Measurements from ENCODE around the gene CAND2.
"Not testable (repeated sequence)": the region's sequence is repeated elsewhere in the genome, so short reads cannot be mapped to it uniquely, and the experiment has no call there.

The CAND2 gene

DNA sequence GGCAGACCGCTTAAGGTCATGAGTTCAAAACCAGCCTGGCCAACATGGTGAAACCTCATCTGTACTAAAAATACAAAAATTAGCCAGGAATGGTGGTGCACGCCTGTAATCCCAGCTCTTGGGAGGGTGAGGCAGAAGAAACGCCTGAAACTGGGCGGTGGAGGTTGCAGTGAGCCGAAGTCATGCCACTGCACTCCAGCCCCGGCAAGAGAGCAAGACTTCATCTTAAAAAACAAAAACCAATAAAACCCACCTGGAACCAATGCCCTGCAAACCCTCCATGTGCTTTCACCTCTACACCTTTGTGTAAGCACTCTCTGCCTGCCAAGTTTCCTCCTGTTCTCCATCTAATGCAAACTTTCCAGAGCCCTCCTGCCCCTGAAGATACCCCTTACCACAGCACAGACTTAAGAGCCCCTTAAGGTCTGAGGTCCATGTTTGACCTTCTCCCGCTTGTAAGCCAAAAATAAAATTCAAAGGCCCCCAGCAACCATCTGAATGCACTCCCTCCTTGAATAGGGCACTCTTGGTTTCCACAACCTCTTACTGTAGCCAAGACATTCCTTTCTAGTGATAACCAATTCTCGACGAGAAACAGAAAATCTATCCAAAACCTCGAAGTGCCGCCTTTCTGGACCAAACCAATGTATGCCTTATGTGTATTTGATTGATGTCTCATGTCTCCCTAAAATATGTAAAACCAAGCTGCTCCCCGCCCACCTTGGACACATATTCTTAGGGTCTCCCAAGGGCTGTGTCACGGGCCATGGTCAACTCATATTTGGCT is 41.9 kb downstream of the CAND2 start:
- Histone ChIP-seq H3K27ac (ENCODE audit: low read depth, low read length) (no peak overlapping the region), H3K9ac (ENCODE audit: low read depth in 1 of 2, low read length in 2 of 2) (no peak overlapping the region), H3K36me3 (ENCODE audit: control insufficient read depth in 1 of 2, insufficient read depth in 2 of 2, low read length in 2 of 2) (peaks cover 43 to 67% of the 10 kb centered on the region in 2 donors)

DNA sequence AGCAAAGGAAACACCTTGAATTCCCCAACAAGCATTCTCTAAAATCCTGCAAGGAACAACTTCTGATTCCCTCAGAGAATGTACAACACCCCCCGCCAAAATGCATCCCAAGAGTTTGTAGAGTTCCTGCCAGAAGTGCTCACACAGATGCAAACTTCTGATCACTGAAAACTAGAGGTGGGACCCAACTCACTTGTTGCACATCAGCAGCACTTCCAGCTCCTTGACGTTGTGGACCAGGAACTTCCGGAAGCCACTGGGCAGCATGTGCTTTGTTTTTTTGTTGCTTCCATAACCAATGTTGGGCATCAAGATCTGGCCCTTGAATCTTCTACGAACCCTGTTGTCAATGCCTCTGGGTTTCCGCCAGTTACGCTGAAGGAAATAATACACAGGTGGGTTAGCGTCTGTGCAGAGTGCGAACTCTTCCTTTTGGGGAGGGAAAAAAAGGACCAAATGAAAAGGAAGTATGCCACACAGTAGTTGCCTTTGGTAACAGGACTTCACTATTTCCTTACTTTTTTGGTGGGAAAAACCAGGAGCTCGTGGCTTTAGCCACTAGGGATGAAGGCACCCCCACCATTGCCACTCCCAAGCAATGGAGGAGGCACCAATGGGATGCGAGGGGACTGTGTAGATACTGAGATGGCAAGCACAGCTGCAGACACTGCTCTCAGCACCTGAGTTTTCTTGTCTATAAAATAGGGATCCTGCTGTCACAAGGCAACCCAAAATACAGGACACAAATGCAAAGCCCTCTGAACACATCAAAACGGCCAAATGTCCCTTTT is 42.9 kb downstream of the CAND2 start:
- H3K27ac ChIP-seq (ENCODE audit: low read depth, low read length), result no peak overlapping the region
- no peaks in the 10 kb centered on the region for H3K9me3 ChIP-seq (ENCODE audit: control insufficient read depth in 1 of 2, low read length in 2 of 2)
- H3K4me3 ChIP-seq (ENCODE audit: low read depth in 1 of 2, low read length in 2 of 2), result peak overlapping the region; percentile 86 to 98
- H3K4me1 ChIP-seq (ENCODE audit: control insufficient read depth in 1 of 2, insufficient read depth in 2 of 2, low read length in 2 of 2), result peaks cover 27 to 37% of the 10 kb centered on the region in 2 donors
- H3K36me3 ChIP-seq (ENCODE audit: control insufficient read depth in 1 of 2, insufficient read depth in 2 of 2, low read length in 2 of 2), result peaks cover 34 to 57% of the 10 kb centered on the region in 2 donors
- peak overlapping the region; percentile 68 to 94 for H3K9ac ChIP-seq (ENCODE audit: low read depth in 1 of 2, low read length in 2 of 2)
- H3K27me3 ChIP-seq (ENCODE audit: control insufficient read depth in 1 of 2, insufficient read depth in 2 of 2, low read length in 2 of 2), result no peaks in the 10 kb centered on the region

More for the DNA sequence above, 41.9 kb downstream of the CAND2 start:
- Histone ChIP-seq H3K4me1 (ENCODE audit: control insufficient read depth in 1 of 2, insufficient read depth in 2 of 2, low read length in 2 of 2) (peaks cover 27 to 37% of the 10 kb centered on the region in 2 donors), H3K27me3 (ENCODE audit: control insufficient read depth in 1 of 2, insufficient read depth in 2 of 2, low read length in 2 of 2) (no peaks in the 10 kb centered on the region), H3K4me3 (ENCODE audit: low read depth in 1 of 2, low read length in 2 of 2) (peak overlapping the region in 1 of 2 donors; percentile 86), H3K9me3 (ENCODE audit: control insufficient read depth in 1 of 2, low read length in 2 of 2) (no peaks in the 10 kb centered on the region)

GRCh38 chr3:12840148-12840547 is 43.7 kb downstream of the CAND2 start:
- peaks cover 26 to 49% of the 10 kb centered on the region in 2 donors for H3K36me3 ChIP-seq (ENCODE audit: control insufficient read depth in 1 of 2, insufficient read depth in 2 of 2, low read length in 2 of 2)
- not testable (repeated sequence) for H3K9me3 ChIP-seq (ENCODE audit: control insufficient read depth in 1 of 2, low read length in 2 of 2); H3K27me3 ChIP-seq (ENCODE audit: control insufficient read depth in 1 of 2, insufficient read depth in 2 of 2, low read length in 2 of 2); H3K27ac ChIP-seq (ENCODE audit: low read depth, low read length)
- peak overlapping the region; percentile 68 to 94 for H3K9ac ChIP-seq (ENCODE audit: low read depth in 1 of 2, low read length in 2 of 2)
- H3K4me1 ChIP-seq (ENCODE audit: control insufficient read depth in 1 of 2, insufficient read depth in 2 of 2, low read length in 2 of 2), result peaks cover 27 to 37% of the 10 kb centered on the region in 2 donors
- peak overlapping the region; percentile 86 to 98 for H3K4me3 ChIP-seq (ENCODE audit: low read depth in 1 of 2, low read length in 2 of 2)

GRCh38 chr3:12840591-12841148 is 44.2 kb downstream of the CAND2 start:
- Histone ChIP-seq H3K9ac (ENCODE audit: low read depth in 1 of 2, low read length in 2 of 2) (peak overlapping the region; percentile 68 to 94), H3K4me1 (ENCODE audit: control insufficient read depth in 1 of 2, insufficient read depth in 2 of 2, low read length in 2 of 2) (peaks cover 27 to 37% of the 10 kb centered on the region in 2 donors), H3K36me3 (ENCODE audit: control insufficient read depth in 1 of 2, insufficient read depth in 2 of 2, low read length in 2 of 2) (peaks cover 21 to 44% of the 10 kb centered on the region in 2 donors), H3K9me3 (ENCODE audit: control insufficient read depth in 1 of 2, low read length in 2 of 2) (no peaks in the 10 kb centered on the region), H3K27me3 (ENCODE audit: control insufficient read depth in 1 of 2, insufficient read depth in 2 of 2, low read length in 2 of 2) (no peaks in the 10 kb centered on the region), H3K27ac (ENCODE audit: low read depth, low read length) (peak overlapping the region; percentile 69), H3K4me3 (ENCODE audit: low read depth in 1 of 2, low read length in 2 of 2) (peak overlapping the region; percentile 86 to 98)

DNA sequence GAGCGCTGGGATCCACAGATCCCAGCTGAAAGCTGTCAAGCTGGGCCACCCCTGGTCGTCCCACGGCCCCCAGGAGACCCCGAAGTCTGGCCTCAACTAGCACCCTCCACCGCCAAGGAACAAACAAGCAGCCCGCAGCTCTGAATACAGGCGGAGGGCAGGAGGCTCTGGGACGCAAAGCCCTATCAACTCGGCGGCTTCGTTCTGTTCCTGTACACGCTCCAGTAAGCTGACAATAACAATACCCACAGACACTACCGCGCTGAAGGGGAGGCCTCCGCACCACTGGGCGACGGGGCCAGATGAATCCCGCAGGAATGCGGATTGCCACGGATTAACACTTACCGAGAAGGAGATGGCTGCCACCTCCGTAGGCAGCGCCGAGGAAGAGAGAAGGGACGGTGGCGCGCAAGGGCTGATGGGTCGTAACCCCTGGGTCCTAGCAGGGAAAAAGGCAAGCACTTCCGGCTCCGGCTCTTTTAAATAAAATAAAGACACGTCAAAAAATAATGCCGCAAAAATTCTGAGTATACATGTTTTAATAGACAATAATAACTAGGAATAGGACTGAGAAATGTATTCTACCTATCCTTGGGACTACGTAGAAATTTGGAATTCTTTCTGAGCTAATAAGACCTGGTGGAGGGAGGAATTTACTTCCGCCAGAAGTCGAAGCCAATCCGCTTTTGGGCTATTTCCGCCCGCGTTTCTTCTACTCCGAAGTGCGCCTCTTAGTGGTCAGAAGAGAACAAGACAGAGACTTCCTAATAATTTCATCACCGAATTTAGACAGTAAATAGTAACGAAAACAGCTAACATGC is 44.9 kb downstream of the CAND2 start, which contains the start of gene RPL32:
Gene RPL32, minus strand, starts transcription at position 417 of the 821 bp plus-strand sequence. CDS start 1,328 bp downstream, outside the sequence.
- no peaks in the 10 kb centered on the region for H3K27me3 ChIP-seq (ENCODE audit: control insufficient read depth in 1 of 2, insufficient read depth in 2 of 2, low read length in 2 of 2)
- H3K9me3 ChIP-seq (ENCODE audit: control insufficient read depth in 1 of 2, low read length in 2 of 2), result no peaks in the 10 kb centered on the region
- peak within 1 kb of the TSS; percentile 69 for H3K27ac ChIP-seq (ENCODE audit: low read depth, low read length)
- H3K4me3 ChIP-seq (ENCODE audit: low read depth in 1 of 2, low read length in 2 of 2), result peak within 1 kb of the TSS; percentile 86 to 98
- H3K9ac ChIP-seq (ENCODE audit: low read depth in 1 of 2, low read length in 2 of 2), result peak within 1 kb of the TSS; percentile 68 to 94
- peaks cover 27 to 37% of the 10 kb centered on the region in 2 donors for H3K4me1 ChIP-seq (ENCODE audit: control insufficient read depth in 1 of 2, insufficient read depth in 2 of 2, low read length in 2 of 2)
- H3K36me3 ChIP-seq (ENCODE audit: control insufficient read depth in 1 of 2, insufficient read depth in 2 of 2, low read length in 2 of 2), result peaks cover 14 to 37% of the 10 kb centered on the region in 2 donors

DNA sequence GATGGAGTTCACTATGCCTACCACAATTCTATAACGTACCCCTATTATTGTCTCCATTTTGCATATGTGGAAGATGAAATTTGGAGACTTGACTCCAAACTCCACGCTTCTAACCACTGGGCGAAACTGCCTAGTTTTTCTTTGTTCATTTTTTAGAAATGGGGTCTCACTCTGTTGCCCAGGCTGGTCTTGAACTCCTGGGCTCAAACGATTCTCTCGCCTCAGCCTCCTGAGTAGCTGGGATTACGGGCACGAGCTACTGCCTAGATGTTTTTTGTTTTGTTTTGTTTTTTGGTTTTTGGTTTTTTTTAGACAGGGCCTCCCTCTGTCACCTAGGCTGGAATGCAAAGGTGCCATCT is 45.5 kb downstream of the CAND2 start:
- no peaks in the 10 kb centered on the region for H3K9me3 ChIP-seq (ENCODE audit: control insufficient read depth in 1 of 2, low read length in 2 of 2)
- no peaks in the 10 kb centered on the region for H3K27me3 ChIP-seq (ENCODE audit: control insufficient read depth in 1 of 2, insufficient read depth in 2 of 2, low read length in 2 of 2)
- peak overlapping the region in 1 of 2 donors; percentile 68 for H3K9ac ChIP-seq (ENCODE audit: low read depth in 1 of 2, low read length in 2 of 2)
- H3K4me3 ChIP-seq (ENCODE audit: low read depth in 1 of 2, low read length in 2 of 2), result peak overlapping the region; percentile 86 to 98
- H3K4me1 ChIP-seq (ENCODE audit: control insufficient read depth in 1 of 2, insufficient read depth in 2 of 2, low read length in 2 of 2), result peaks cover 27 to 41% of the 10 kb centered on the region in 2 donors
- H3K27ac ChIP-seq (ENCODE audit: low read depth, low read length), result no peak overlapping the region
- peaks cover 9 to 31% of the 10 kb centered on the region in 2 donors for H3K36me3 ChIP-seq (ENCODE audit: control insufficient read depth in 1 of 2, insufficient read depth in 2 of 2, low read length in 2 of 2)

GRCh38 chr3:12842469-12842868 is 46.0 kb downstream of the CAND2 start:
- Histone ChIP-seq H3K9ac (ENCODE audit: low read depth in 1 of 2, low read length in 2 of 2) (no peak overlapping the region), H3K4me3 (ENCODE audit: low read depth in 1 of 2, low read length in 2 of 2) (no peak overlapping the region), H3K4me1 (ENCODE audit: control insufficient read depth in 1 of 2, insufficient read depth in 2 of 2, low read length in 2 of 2) (peaks cover 22 to 40% of the 10 kb centered on the region in 2 donors), H3K9me3 (ENCODE audit: control insufficient read depth in 1 of 2, low read length in 2 of 2) (no peaks in the 10 kb centered on the region), H3K27me3 (ENCODE audit: control insufficient read depth in 1 of 2, insufficient read depth in 2 of 2, low read length in 2 of 2) (no peaks in the 10 kb centered on the region), H3K27ac (ENCODE audit: low read depth, low read length) (no peak overlapping the region), H3K36me3 (ENCODE audit: control insufficient read depth in 1 of 2, insufficient read depth in 2 of 2, low read length in 2 of 2) (peaks cover 3 to 26% of the 10 kb centered on the region in 2 donors)

GRCh38 chr3:12845811-12846210 is 49.3 kb downstream of the CAND2 start:
- Histone ChIP-seq H3K4me3 (ENCODE audit: low read depth in 1 of 2, low read length in 2 of 2) (no peak overlapping the region), H3K27ac (ENCODE audit: low read depth, low read length) (no peak overlapping the region), H3K9ac (ENCODE audit: low read depth in 1 of 2, low read length in 2 of 2) (no peak overlapping the region), H3K9me3 (ENCODE audit: control insufficient read depth in 1 of 2, low read length in 2 of 2) (no peaks in the 10 kb centered on the region), H3K27me3 (ENCODE audit: control insufficient read depth in 1 of 2, insufficient read depth in 2 of 2, low read length in 2 of 2) (no peaks in the 10 kb centered on the region), H3K4me1 (ENCODE audit: control insufficient read depth in 1 of 2, insufficient read depth in 2 of 2, low read length in 2 of 2) (peaks cover 0 to 8% of the 10 kb centered on the region in 2 donors), H3K36me3 (ENCODE audit: control insufficient read depth in 1 of 2, insufficient read depth in 2 of 2, low read length in 2 of 2) (no peaks in the 10 kb centered on the region)

GRCh38 chr3:12852201-12852600 is 55.7 kb downstream of the CAND2 start:
- H3K9ac ChIP-seq (ENCODE audit: low read depth in 1 of 2, low read length in 2 of 2), result no peak overlapping the region
- peaks cover 0 to 5% of the 10 kb centered on the region in 2 donors for H3K27me3 ChIP-seq (ENCODE audit: control insufficient read depth in 1 of 2, insufficient read depth in 2 of 2, low read length in 2 of 2)
- H3K36me3 ChIP-seq (ENCODE audit: control insufficient read depth in 1 of 2, insufficient read depth in 2 of 2, low read length in 2 of 2), result no peaks in the 10 kb centered on the region
- H3K9me3 ChIP-seq (ENCODE audit: control insufficient read depth in 1 of 2, low read length in 2 of 2), result no peaks in the 10 kb centered on the region
- H3K4me3 ChIP-seq (ENCODE audit: low read depth in 1 of 2, low read length in 2 of 2), result no peak overlapping the region
- no peak overlapping the region for H3K27ac ChIP-seq (ENCODE audit: low read depth, low read length)
- no peaks in the 10 kb centered on the region for H3K4me1 ChIP-seq (ENCODE audit: control insufficient read depth in 1 of 2, insufficient read depth in 2 of 2, low read length in 2 of 2)
